GM19395 (cell line): ENCODE data around the gene TM9SF4.

Experiments used
- ATAC-seq: cut with Tn5 transposase; IDR thresholded peaks from one replicate; pipeline ENCODE4 v1.9.1; 2021; ENCODE audit warnings: mild to moderate bottlenecking, moderate library complexity; ENCODE audit not compliant: unreplicated experiment

Gene TM9SF4

GRCh38 chr20:32126919-32127318 lies 17.4 kb downstream of the TM9SF4 start:
- no peak for ATAC-seq

- ATAC-seq: no peak
Observed at GRCh38 chr20:32127347-32127746, 17.8 kb downstream of the TM9SF4 start.

GRCh38 chr20:32128167-32128566 lies 18.7 kb downstream of the TM9SF4 start:
- ATAC-seq: no peak

GRCh38 chr20:32129863-32130262 lies 20.3 kb downstream of the TM9SF4 start:
- ATAC-seq: no peak

- ATAC-seq: no peak
Observed at GRCh38 chr20:32130352-32130751, 20.8 kb downstream of the TM9SF4 start.

GRCh38 chr20:32130965-32131364 lies 21.5 kb downstream of the TM9SF4 start:
- no peak for ATAC-seq

- peak; percentile 98 for ATAC-seq
Observed at GRCh38 chr20:32132911-32133549, 23.5 kb downstream of the TM9SF4 start.

GRCh38 chr20:32134026-32134425 lies 24.5 kb downstream of the TM9SF4 start:
- ATAC-seq: no peak

GRCh38 chr20:32135983-32136515 lies 26.5 kb downstream of the TM9SF4 start:
- no peak for ATAC-seq

- no peak for ATAC-seq
Observed at GRCh38 chr20:32138921-32139320, 29.4 kb downstream of the TM9SF4 start.

- no peak for ATAC-seq
Observed at GRCh38 chr20:32139947-32140346, 30.4 kb downstream of the TM9SF4 start.

GRCh38 chr20:32140603-32141002 lies 31.1 kb downstream of the TM9SF4 start:
- ATAC-seq: no peak

- no peak for ATAC-seq
Observed at GRCh38 chr20:32141465-32141980, 32.0 kb downstream of the TM9SF4 start.

GRCh38 chr20:32142088-32142487 lies 32.6 kb downstream of the TM9SF4 start:
- no peak for ATAC-seq

GRCh38 chr20:32142991-32143390 lies 33.5 kb downstream of the TM9SF4 start:
- ATAC-seq: no peak

GRCh38 chr20:32144898-32145662 lies 35.6 kb downstream of the TM9SF4 start:
- no peak for ATAC-seq

GRCh38 chr20:32149566-32150170 lies 40.2 kb downstream of the TM9SF4 start:
- no peak for ATAC-seq

GRCh38 chr20:32150291-32150848 lies 40.9 kb downstream of the TM9SF4 start:
- ATAC-seq: no peak

GRCh38 chr20:32152421-32153155 lies 43.1 kb downstream of the TM9SF4 start:
- no peak for ATAC-seq

GRCh38 chr20:32153156-32153665 lies 43.7 kb downstream of the TM9SF4 start:
- ATAC-seq: no peak
